DND-41 (cell line): ENCODE results near the gene MORF4L1.
"Not testable (repeated sequence)": the region's sequence is repeated elsewhere in the genome, so short reads cannot be mapped to it uniquely, and the experiment has no call there.

Experiments
- ATAC-seq: fragments of 200-7000 bp; cut with Tn5 transposase; 3 replicates; pipeline ENCODE4 v1.9.1; 2021; ENCODE audit warnings: low read depth; ENCODE audit not compliant: insufficient read depth
- DNase-seq: peaks from one replicate; pipeline ENCODE4 v3.0.0-alpha.2; 2020
- H2AFZ ChIP-seq: 2 replicates; pipeline ENCODE4 v1.6.0; 2012; ENCODE audit warnings: low read depth, low read length
- H3K27ac ChIP-seq: 2 replicates; pipeline ENCODE4 v1.5.1; 2012; ENCODE audit warnings: low read length, inconsistent platforms
- H3K27me3 ChIP-seq: fragments of 200-600 bp; sonication (generic); 2 replicates; pipeline ENCODE4 v1.6.0; 2012; ENCODE audit warnings: low read length, mild to moderate bottlenecking, inconsistent platforms; ENCODE audit not compliant: insufficient read depth, poor library complexity
- H3K36me3 ChIP-seq: 2 replicates; pipeline ENCODE4 v1.5.1; 2012; ENCODE audit warnings: low read length, inconsistent platforms; ENCODE audit not compliant: insufficient read depth
- H3K4me1 ChIP-seq: 2 replicates; pipeline ENCODE4 v1.5.1; 2012; ENCODE audit warnings: mild to moderate bottlenecking, low read length; ENCODE audit not compliant: insufficient read depth
- H3K4me2 ChIP-seq: 2 replicates; pipeline ENCODE4 v1.6.0; 2012; ENCODE audit warnings: mild to moderate bottlenecking, moderate library complexity, low read length, inconsistent platforms; ENCODE audit not compliant: insufficient read depth
- H3K4me3 ChIP-seq, 2 experiments: fragments of 200-600 bp in 1 of 2; shearing (Covaris generic) in 1 of 2; 2 replicates each; pipeline ENCODE4 v1.5.1; 2012 to 2016; ENCODE audit warnings: inconsistent platforms in 2 of 2, low read length in 2 of 2, mild to moderate bottlenecking in 2 of 2, low read depth in 1 of 2, moderate library complexity in 1 of 2
- H3K79me2 ChIP-seq: 2 replicates; pipeline ENCODE4 v1.6.0; 2012; ENCODE audit warnings: low read length, inconsistent platforms; ENCODE audit not compliant: insufficient read depth
- H3K9ac ChIP-seq: 2 replicates; pipeline ENCODE4 v1.6.0; 2012; ENCODE audit warnings: low read depth, mild to moderate bottlenecking, inconsistent platforms, low read length, moderate library complexity
- H3K9me3 ChIP-seq: 2 replicates; pipeline ENCODE4 v1.5.1; 2012; ENCODE audit warnings: low read length, moderate library complexity, mild to moderate bottlenecking, inconsistent platforms; ENCODE audit not compliant: insufficient read depth, severe bottlenecking
- H4K20me1 ChIP-seq: 2 replicates; pipeline ENCODE4 v1.6.0; 2012; ENCODE audit warnings: low read length; ENCODE audit not compliant: insufficient read depth
- CTCF ChIP-seq: IDR thresholded peaks from 2 replicates; pipeline ENCODE4 v1.5.1; 2012; ENCODE audit warnings: borderline replicate concordance, low read length, moderate library complexity, mild to moderate bottlenecking; ENCODE audit not compliant: poor library complexity, severe bottlenecking; ENCODE audit errors: extremely low read depth
- EZH2 ChIP-seq: IDR thresholded peaks from 3 replicates; pipeline ENCODE4 v1.6.1; 2012; ENCODE audit warnings: borderline replicate concordance, low read depth, mild to moderate bottlenecking, moderate library complexity, low read length, inconsistent platforms; ENCODE audit not compliant: severe bottlenecking

The MORF4L1 gene

GRCh38 chr15:78873793-78874765 is 1.4 kb downstream of the MORF4L1 start:
- peaks cover 50% of the 10 kb centered on the region for H3K4me1 ChIP-seq
- peak overlapping the region; percentile 99 for H3K27ac ChIP-seq
- no peak overlapping the region for H2AFZ ChIP-seq
- peaks cover 55% of the 10 kb centered on the region for H4K20me1 ChIP-seq
- H3K79me2 ChIP-seq, result peaks cover 62% of the 10 kb centered on the region
- no peaks in the 10 kb centered on the region for H3K9me3 ChIP-seq
- no peak for TF ChIP-seq EZH2
- TF ChIP-seq CTCF, result no peak
- peak overlapping the region; percentile 100 for H3K9ac ChIP-seq
- peak; percentile 28 for DNase-seq
- peak overlapping the region; percentile 79 to 86 for H3K4me3 ChIP-seq
- H3K36me3 ChIP-seq, result peaks cover 14% of the 10 kb centered on the region
- no peaks in the 10 kb centered on the region for H3K27me3 ChIP-seq
- H3K4me2 ChIP-seq, result peak overlapping the region; percentile 81
- no peak for ATAC-seq

GRCh38 chr15:78875107-78875914 is 2.6 kb downstream of the MORF4L1 start:
- ATAC-seq (no peak), DNase-seq (no peak)
- Histone ChIP-seq H3K9ac (peak overlapping the region; percentile 100; the same call in 1 of the 2 replicates), H2AFZ (no peak overlapping the region), H3K4me2 (peak overlapping the region; percentile 81), H3K79me2 (peaks cover 74% of the 10 kb centered on the region), H3K36me3 (peaks cover 26% of the 10 kb centered on the region), H3K4me1 (peaks cover 50% of the 10 kb centered on the region), H3K27ac (no peak overlapping the region), H3K4me3 (peak overlapping the region; percentile 79 to 86; a peak in 3 of 4 replicates), H4K20me1 (peaks cover 67% of the 10 kb centered on the region), H3K27me3 (no peaks in the 10 kb centered on the region), H3K9me3 (no peaks in the 10 kb centered on the region)
- no peak for TF ChIP-seq CTCF
- no peak for TF ChIP-seq EZH2

GRCh38 chr15:78876954-78877353 is 4.3 kb downstream of the MORF4L1 start:
- not testable (repeated sequence) for ATAC-seq, H3K27ac ChIP-seq, H3K9ac ChIP-seq, DNase-seq, H3K27me3 ChIP-seq, H2AFZ ChIP-seq, H3K9me3 ChIP-seq
- H3K4me1 ChIP-seq, result peaks cover 49% of the 10 kb centered on the region
- peak overlapping the region; percentile 81 for H3K4me2 ChIP-seq
- H3K4me3 ChIP-seq, result peak overlapping the region in 1 of 2 experiments; percentile 27; a peak in 1 of 4 replicates
- H3K79me2 ChIP-seq, result peaks cover 91% of the 10 kb centered on the region
- H4K20me1 ChIP-seq, result peaks cover 83% of the 10 kb centered on the region
- peaks cover 42% of the 10 kb centered on the region for H3K36me3 ChIP-seq
